Fibroblast of skin of left biceps (primary cell): ENCODE data around the gene ATRNL1.

Experiments used
- DNase-seq, 2 experiments: peaks; one replicate each; pipeline ENCODE4 v3.0.0-alpha.2; 2013; ENCODE audit warnings: low read depth in 2 of 2

The ATRNL1 gene

GRCh38 chr10:115903207-115903606 lies 810.0 kb downstream of the ATRNL1 start:
- DNase-seq, result no peak

- no peak for DNase-seq
Observed at GRCh38 chr10:115903845-115904244, 810.7 kb downstream of the ATRNL1 start.

GRCh38 chr10:115909037-115909436 lies 815.9 kb downstream of the ATRNL1 start:
- no peak for DNase-seq

GRCh38 chr10:115909962-115910731 lies 817.0 kb downstream of the ATRNL1 start:
- DNase-seq, result no peak

GRCh38 chr10:115914475-115914874 lies 821.3 kb downstream of the ATRNL1 start:
- no peak for DNase-seq

GRCh38 chr10:115915429-115915828 lies 822.3 kb downstream of the ATRNL1 start:
- no peak for DNase-seq

- DNase-seq, result peak; percentile 48 to 56
Observed at GRCh38 chr10:115918812-115919211, 825.6 kb downstream of the ATRNL1 start.

- no peak for DNase-seq
Observed at GRCh38 chr10:115921795-115922194, 828.6 kb downstream of the ATRNL1 start.

- DNase-seq, result no peak
Observed at GRCh38 chr10:115931309-115931708, 838.1 kb downstream of the ATRNL1 start.

- DNase-seq, result no peak
Observed at GRCh38 chr10:115932099-115932498, 838.9 kb downstream of the ATRNL1 start.

GRCh38 chr10:115933098-115933497 lies 839.9 kb downstream of the ATRNL1 start:
- no peak for DNase-seq

- DNase-seq, result no peak
Observed at GRCh38 chr10:115935731-115936130, 842.6 kb downstream of the ATRNL1 start.

- no peak for DNase-seq
Observed at GRCh38 chr10:115936926-115937767, 844.0 kb downstream of the ATRNL1 start.

GRCh38 chr10:115937768-115938056 lies 844.5 kb downstream of the ATRNL1 start:
- DNase-seq, result no peak

- DNase-seq, result no peak
Observed at GRCh38 chr10:115939101-115939854, 846.1 kb downstream of the ATRNL1 start.

GRCh38 chr10:115941361-115941771 lies 848.2 kb downstream of the ATRNL1 start:
- DNase-seq, result no peak

GRCh38 chr10:115942101-115942500 lies 848.9 kb downstream of the ATRNL1 start:
- DNase-seq, result no peak

GRCh38 chr10:115944538-115944937 lies 851.4 kb downstream of the ATRNL1 start:
- DNase-seq, result no peak

GRCh38 chr10:115945701-115946445 lies 852.7 kb downstream of the ATRNL1 start:
- DNase-seq, result no peak

GRCh38 chr10:115947104-115947503 lies 853.9 kb downstream of the ATRNL1 start:
- DNase-seq, result peak; percentile 62 to 69

GRCh38 chr10:115948465-115948864 lies 855.3 kb downstream of the ATRNL1 start:
- no peak for DNase-seq
